B cell (primary cell): ENCODE results near the gene VRTN.

Experiments
- EZH2 ChIP-seq: IDR thresholded peaks from 2 replicates; pipeline ENCODE4 v1.6.1; 2012; ENCODE audit warnings: borderline replicate concordance, low read depth, mild to moderate bottlenecking, moderate library complexity, low read length; ENCODE audit not compliant: insufficient read depth, poor library complexity, severe bottlenecking
- TF ChIP-seq, protein P1 (sequence below): fragments of 200-600 bp; IDR thresholded peaks from one replicate; pipeline ENCODE4 v1.8.0; 2022; ENCODE audit warnings: antibody characterized with exemption, mild to moderate bottlenecking

DNA sequence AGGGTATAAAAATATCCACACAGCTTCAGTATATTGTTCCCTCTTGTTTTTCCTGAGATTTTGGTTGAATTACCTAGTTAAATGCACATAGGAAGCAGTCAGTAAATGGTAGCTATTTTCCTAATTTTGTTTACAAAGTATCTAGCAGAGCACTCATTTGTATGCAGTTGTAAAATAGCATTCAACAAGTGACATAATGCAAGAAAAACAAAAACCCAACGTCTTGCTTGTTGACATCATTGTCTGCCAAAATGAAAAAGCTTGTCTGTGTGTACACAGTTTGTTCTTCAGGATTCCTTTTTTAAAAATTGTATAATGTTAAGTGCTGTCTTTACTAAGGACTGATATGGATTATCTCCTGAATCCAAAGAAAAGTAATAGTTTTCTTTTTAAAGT is 2.7 kb downstream of the VRTN start:
- no peak for TF ChIP-seq EZH2
- TF ChIP-seq, protein P1, sequence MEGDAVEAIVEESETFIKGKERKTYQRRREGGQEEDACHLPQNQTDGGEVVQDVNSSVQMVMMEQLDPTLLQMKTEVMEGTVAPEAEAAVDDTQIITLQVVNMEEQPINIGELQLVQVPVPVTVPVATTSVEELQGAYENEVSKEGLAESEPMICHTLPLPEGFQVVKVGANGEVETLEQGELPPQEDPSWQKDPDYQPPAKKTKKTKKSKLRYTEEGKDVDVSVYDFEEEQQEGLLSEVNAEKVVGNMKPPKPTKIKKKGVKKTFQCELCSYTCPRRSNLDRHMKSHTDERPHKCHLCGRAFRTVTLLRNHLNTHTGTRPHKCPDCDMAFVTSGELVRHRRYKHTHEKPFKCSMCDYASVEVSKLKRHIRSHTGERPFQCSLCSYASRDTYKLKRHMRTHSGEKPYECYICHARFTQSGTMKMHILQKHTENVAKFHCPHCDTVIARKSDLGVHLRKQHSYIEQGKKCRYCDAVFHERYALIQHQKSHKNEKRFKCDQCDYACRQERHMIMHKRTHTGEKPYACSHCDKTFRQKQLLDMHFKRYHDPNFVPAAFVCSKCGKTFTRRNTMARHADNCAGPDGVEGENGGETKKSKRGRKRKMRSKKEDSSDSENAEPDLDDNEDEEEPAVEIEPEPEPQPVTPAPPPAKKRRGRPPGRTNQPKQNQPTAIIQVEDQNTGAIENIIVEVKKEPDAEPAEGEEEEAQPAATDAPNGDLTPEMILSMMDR, result no peak
